ENCODE results near the gene PRAC2. TPM values are rescaled to one million over a fixed set of nuclear protein-coding genes. Genes with fewer than 3 reads are reported as not detected.
"Not testable (repeated sequence)": the region's sequence is repeated elsewhere in the genome, so short reads cannot be mapped to it uniquely, and the experiment has no call there.

The PRAC2 gene
- total RNA-seq, 5 donors from 2014 or later (not counting 1 experiment from before 2014, with no cell fraction given), result not detected

DNA sequence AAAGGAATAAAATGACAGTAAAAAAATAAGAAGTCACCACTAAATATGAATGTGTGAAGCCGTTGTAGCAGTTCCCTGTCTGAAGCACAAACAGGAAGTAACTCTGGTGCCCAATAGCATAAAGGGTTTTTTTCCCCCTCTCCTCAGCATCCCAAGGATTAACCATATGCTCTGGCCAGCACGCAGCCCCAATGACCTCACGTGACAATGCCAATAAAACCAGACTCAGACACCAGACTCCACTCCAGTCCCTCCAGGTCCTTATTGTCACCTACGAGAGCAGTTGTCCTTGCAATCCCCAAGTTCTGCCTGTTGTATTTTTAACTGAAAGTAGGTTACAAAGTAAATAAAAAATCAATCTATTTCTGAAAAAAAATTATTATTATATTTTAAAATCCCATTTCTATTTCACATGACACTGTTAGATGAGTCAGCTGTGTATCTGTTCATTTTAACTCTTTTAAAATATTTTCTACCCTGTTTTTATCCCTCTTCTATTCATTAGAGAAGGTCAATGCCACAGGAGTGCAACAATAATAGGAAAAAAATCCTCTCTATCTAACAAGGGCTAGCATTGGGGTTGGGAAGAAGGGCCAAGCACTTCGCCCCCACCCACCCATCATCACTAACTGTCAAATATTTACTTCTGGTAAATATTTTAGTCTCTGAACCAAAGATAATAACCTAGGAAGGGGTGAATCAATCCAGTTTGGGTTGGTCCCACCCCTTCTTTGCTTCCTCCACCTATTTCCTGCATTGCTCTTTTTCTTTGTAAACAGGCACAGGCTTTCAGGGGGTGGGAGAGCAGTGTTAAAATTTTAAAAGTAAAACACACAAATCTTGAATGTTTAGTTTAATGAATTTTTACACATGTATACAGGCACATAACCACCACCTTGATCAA is 7.2 kb upstream of the PRAC2 start:
- Mint-ChIP-seq H3K4me3 (no peak overlapping the region), H3K36me3 (no peaks in the 10 kb centered on the region), H3K27ac (no peak overlapping the region), H3K4me1 (peaks cover 16 to 22% (median 18%) of the 10 kb centered on the region in 3 donors), H3K27me3 (peaks cover 52 to 86% of the 10 kb centered on the region in 2 donors), H3K9me3 (no peaks in the 10 kb centered on the region)
- peaks cover 19 to 73% of the 10 kb centered on the region in 2 experiments for H3K27me3 ChIP-seq (replicated peaks in 1 of 2; ENCODE audit: control insufficient read depth in 2 of 2, extremely low read depth in 1 of 2, insufficient read depth in 2 of 2, low read length in 1 of 2)
- ChIA-PET CTCF (interaction anchor here in 1 of 2 donors (0.6 to 1.7 kb wide), 2 partner anchors 8 to 39 kb away, joined by 3 to 5 read pairs; no protein-coding TSS in a partner anchor), POLR2A (interaction anchor here in 1 of 2 donors (0.6 kb wide), 1 partner anchor 32 kb away, joined by 3 read pairs; no protein-coding TSS in a partner anchor)
- H3K9me3 ChIP-seq, result no peaks in the 10 kb centered on the region
- peaks cover 2 to 20% of the 10 kb centered on the region in 2 experiments for H3K4me1 ChIP-seq (ENCODE audit: control insufficient read depth in 1 of 2, extremely low read depth in 1 of 2, insufficient read depth in 2 of 2, low read length in 2 of 2)
- ATAC-seq (replicated peaks in 1 of 4) (peak in 1 of 4 experiments; percentile 41), DNase-seq (no peak)
- no peak overlapping the region for H3K4me3 ChIP-seq (ENCODE audit: control insufficient read depth in 1 of 2, extremely low read depth in 1 of 2, low read length in 1 of 2)
- 71% methylated on average over 1 of the region's 5 CpGs for WGBS (ENCODE audit: insufficient coverage)
- H3K36me3 ChIP-seq (ENCODE audit: control insufficient read depth in 2 of 2, extremely low read depth in 1 of 2, insufficient read depth in 1 of 2, low read length in 1 of 2), result no peaks in the 10 kb centered on the region
- no peak overlapping the region for H3K27ac ChIP-seq (ENCODE audit: low read length)

GRCh38 chr17:48716549-48716948 is 6.4 kb upstream of the PRAC2 start:
- not testable (repeated sequence) for H3K9me3 Mint-ChIP-seq; H3K27ac Mint-ChIP-seq; H3K36me3 ChIP-seq (ENCODE audit: control insufficient read depth in 2 of 2, extremely low read depth in 1 of 2, insufficient read depth in 1 of 2, low read length in 1 of 2); H3K9me3 ChIP-seq; DNase-seq; H3K36me3 Mint-ChIP-seq; H3K4me3 Mint-ChIP-seq; H3K27ac ChIP-seq (ENCODE audit: low read length); ATAC-seq (replicated peaks in 1 of 4); H3K4me3 ChIP-seq (ENCODE audit: control insufficient read depth in 1 of 2, extremely low read depth in 1 of 2, low read length in 1 of 2)
- peaks cover 17 to 76% of the 10 kb centered on the region in 2 experiments for H3K27me3 ChIP-seq (replicated peaks in 1 of 2; ENCODE audit: control insufficient read depth in 2 of 2, extremely low read depth in 1 of 2, insufficient read depth in 2 of 2, low read length in 1 of 2)
- ChIA-PET CTCF (interaction anchor here (0.7 to 1.1 kb wide), 4 partner anchors 10 to 313 kb away, joined by 3 read pairs; no protein-coding TSS in a partner anchor), POLR2A (interaction anchor here in 1 of 2 donors (0.6 kb wide), 1 partner anchor 32 kb away, joined by 3 read pairs; no protein-coding TSS in a partner anchor)
- H3K4me1 ChIP-seq (ENCODE audit: control insufficient read depth in 1 of 2, extremely low read depth in 1 of 2, insufficient read depth in 2 of 2, low read length in 2 of 2), result peaks cover 2 to 20% of the 10 kb centered on the region in 2 experiments
- H3K27me3 Mint-ChIP-seq, result peaks cover 52 to 86% of the 10 kb centered on the region in 2 donors
- H3K4me1 Mint-ChIP-seq, result peaks cover 16 to 22% (median 20%) of the 10 kb centered on the region in 3 donors
- no CpG with 5 or more reads among the region's 3 CpGs for WGBS (ENCODE audit: insufficient coverage)

DNA sequence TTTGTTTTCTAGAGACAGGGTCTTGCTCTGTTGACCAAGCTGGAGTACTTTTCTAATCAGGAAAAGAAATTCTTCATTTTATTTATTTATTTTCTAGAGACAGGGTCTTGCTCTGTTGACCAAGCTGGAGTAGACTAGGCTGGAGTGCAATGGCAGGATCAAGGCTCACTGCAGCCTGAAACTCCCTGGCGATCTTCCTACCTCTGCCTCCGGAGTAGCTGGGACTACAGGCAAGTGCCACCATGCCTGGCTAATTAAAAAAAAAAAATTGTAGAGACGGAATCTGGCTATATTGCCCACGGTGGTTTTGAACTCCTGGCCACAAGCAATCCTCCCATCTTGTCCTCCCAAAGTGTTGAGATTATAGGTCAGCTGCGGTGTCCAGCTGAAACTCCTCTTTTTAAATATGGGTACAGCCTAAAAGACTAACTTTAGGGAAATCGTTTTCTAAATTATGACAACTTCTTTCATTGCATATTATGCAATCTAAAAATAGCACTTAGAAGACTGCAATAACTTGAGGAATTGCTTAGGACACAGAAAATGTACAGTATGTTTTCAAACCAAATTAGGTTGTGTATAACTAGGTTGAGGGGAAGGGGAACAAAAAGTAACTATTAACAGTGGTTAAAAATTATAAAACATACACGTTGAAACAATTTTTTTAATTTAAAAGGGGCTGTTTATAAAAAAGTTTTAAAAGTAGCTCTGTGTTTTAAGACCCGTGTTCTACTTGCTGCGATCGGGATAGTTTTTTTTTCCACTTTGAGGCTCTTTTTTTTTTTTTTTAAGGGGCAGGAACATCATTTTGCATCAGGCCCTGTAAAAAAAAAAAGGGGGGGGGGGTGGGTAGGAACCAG is 5.4 kb upstream of the PRAC2 start:
- H3K27me3 ChIP-seq (replicated peaks in 1 of 2; ENCODE audit: control insufficient read depth in 2 of 2, extremely low read depth in 1 of 2, insufficient read depth in 2 of 2, low read length in 1 of 2), result peaks cover 23 to 83% of the 10 kb centered on the region in 2 experiments
- Mint-ChIP-seq H3K4me1 (peaks cover 16 to 22% (median 20%) of the 10 kb centered on the region in 3 donors), H3K27me3 (peaks cover 55 to 88% of the 10 kb centered on the region in 2 donors), H3K27ac (peak overlapping the region in 1 of 2 donors; percentile 70), H3K4me3 (peak overlapping the region in 1 of 3 donors; percentile 59), H3K36me3 (no peaks in the 10 kb centered on the region), H3K9me3 (no peaks in the 10 kb centered on the region)
- POLR2A ChIA-PET, result interaction anchor here (0.5 to 0.7 kb wide), 3 partner anchors 21 to 169 kb away, joined by 3 to 9 read pairs (median 3); no protein-coding TSS in a partner anchor
- peaks cover 2 to 23% of the 10 kb centered on the region in 2 experiments for H3K4me1 ChIP-seq (ENCODE audit: control insufficient read depth in 1 of 2, extremely low read depth in 1 of 2, insufficient read depth in 2 of 2, low read length in 2 of 2)
- CTCF ChIA-PET, result interaction anchor here (0.5 to 1.1 kb wide), 5 partner anchors 9 to 1150 kb away, joined by 3 to 6 read pairs (median 3); no protein-coding TSS in a partner anchor
- H3K36me3 ChIP-seq (ENCODE audit: control insufficient read depth in 2 of 2, extremely low read depth in 1 of 2, insufficient read depth in 1 of 2, low read length in 1 of 2), result no peaks in the 10 kb centered on the region
- no peak for ATAC-seq (replicated peaks in 1 of 4)
- no peak overlapping the region for H3K4me3 ChIP-seq (ENCODE audit: control insufficient read depth in 1 of 2, extremely low read depth in 1 of 2, low read length in 1 of 2)
- WGBS (ENCODE audit: insufficient coverage), result 7% methylated on average over 3 of the region's 10 CpGs
- no peak overlapping the region for H3K27ac ChIP-seq (ENCODE audit: low read length)
- no peak for DNase-seq
- H3K9me3 ChIP-seq, result no peaks in the 10 kb centered on the region

DNA sequence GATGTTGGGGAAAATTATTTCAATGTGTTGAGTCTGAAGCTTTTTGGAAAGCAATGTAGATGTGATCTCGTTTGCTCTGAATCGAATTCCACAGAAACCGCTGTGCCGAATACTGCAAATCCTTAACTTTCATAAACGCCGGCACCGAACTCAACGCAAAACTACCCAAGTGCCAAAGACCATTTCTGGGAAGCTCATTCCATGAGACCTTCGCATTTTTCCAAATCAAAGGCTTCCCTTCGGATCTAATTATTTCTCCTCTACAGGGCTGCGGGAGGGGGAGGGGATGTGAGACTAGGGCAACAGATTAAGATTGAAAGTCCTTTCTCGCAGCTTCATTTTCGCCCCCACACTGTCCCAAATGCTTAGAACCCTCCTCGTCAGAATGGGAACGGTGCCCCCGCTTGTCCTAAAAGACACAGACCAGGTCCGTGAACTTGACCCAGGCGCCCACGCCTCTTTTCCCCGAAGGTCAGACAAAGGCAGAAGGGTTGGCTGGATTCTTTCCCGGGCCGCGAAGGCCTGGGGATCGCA is 4.7 kb upstream of the PRAC2 start:
- ChIA-PET CTCF (interaction anchor here (0.5 to 0.7 kb wide), 2 partner anchors 30 to 1151 kb away, joined by 3 to 6 read pairs; no protein-coding TSS in a partner anchor), POLR2A (interaction anchor here in 1 of 2 donors (0.7 kb wide), 1 partner anchor 21 kb away, joined by 3 read pairs; no protein-coding TSS in a partner anchor)
- Histone ChIP-seq H3K36me3 (ENCODE audit: control insufficient read depth in 2 of 2, extremely low read depth in 1 of 2, insufficient read depth in 1 of 2, low read length in 1 of 2) (no peaks in the 10 kb centered on the region), H3K9me3 (no peaks in the 10 kb centered on the region), H3K27ac (ENCODE audit: low read length) (no peak overlapping the region), H3K4me1 (ENCODE audit: control insufficient read depth in 1 of 2, extremely low read depth in 1 of 2, insufficient read depth in 2 of 2, low read length in 2 of 2) (peaks cover 2 to 30% of the 10 kb centered on the region in 2 experiments), H3K27me3 (replicated peaks in 1 of 2; ENCODE audit: control insufficient read depth in 2 of 2, extremely low read depth in 1 of 2, insufficient read depth in 2 of 2, low read length in 1 of 2) (peaks cover 23 to 83% of the 10 kb centered on the region in 2 experiments), H3K4me3 (ENCODE audit: control insufficient read depth in 1 of 2, extremely low read depth in 1 of 2, low read length in 1 of 2) (peak overlapping the region in 1 of 2 donors; percentile 48)
- no peak for ATAC-seq (replicated peaks in 1 of 4)
- Mint-ChIP-seq H3K36me3 (no peaks in the 10 kb centered on the region), H3K27ac (no peak overlapping the region), H3K4me1 (peaks cover 19 to 26% (median 25%) of the 10 kb centered on the region in 3 donors), H3K9me3 (no peaks in the 10 kb centered on the region), H3K27me3 (peaks cover 54 to 89% of the 10 kb centered on the region in 2 donors), H3K4me3 (peak overlapping the region in 1 of 3 donors; percentile 59)
- 7% methylated on average over 6 of the region's 24 CpGs for WGBS (ENCODE audit: insufficient coverage)
- peak in 1 of 35 experiments; percentile 24 for DNase-seq

- Mint-ChIP-seq H3K36me3 (no peaks in the 10 kb centered on the region), H3K4me1 (peaks cover 26 to 33% (median 32%) of the 10 kb centered on the region in 3 donors), H3K9me3 (no peaks in the 10 kb centered on the region), H3K27me3 (peaks cover 54 to 89% of the 10 kb centered on the region in 2 donors), H3K27ac (no peak overlapping the region), H3K4me3 (peak overlapping the region in 2 of 3 donors; percentile 17 to 59)
- Histone ChIP-seq H3K9me3 (no peaks in the 10 kb centered on the region), H3K27ac (ENCODE audit: low read length) (no peak overlapping the region), H3K4me3 (ENCODE audit: control insufficient read depth in 1 of 2, extremely low read depth in 1 of 2, low read length in 1 of 2) (peak overlapping the region in 1 of 2 donors; percentile 48), H3K36me3 (ENCODE audit: control insufficient read depth in 2 of 2, extremely low read depth in 1 of 2, insufficient read depth in 1 of 2, low read length in 1 of 2) (no peaks in the 10 kb centered on the region), H3K27me3 (replicated peaks in 1 of 2; ENCODE audit: control insufficient read depth in 2 of 2, extremely low read depth in 1 of 2, insufficient read depth in 2 of 2, low read length in 1 of 2) (peaks cover 23 to 82% of the 10 kb centered on the region in 2 experiments), H3K4me1 (ENCODE audit: control insufficient read depth in 1 of 2, extremely low read depth in 1 of 2, insufficient read depth in 2 of 2, low read length in 2 of 2) (peaks cover 5 to 37% of the 10 kb centered on the region in 2 experiments)
- ChIA-PET POLR2A (no interaction called here), CTCF (interaction anchor here (0.6 to 0.7 kb wide), 2 partner anchors 95 to 1152 kb away, joined by 6 to 8 read pairs; no protein-coding TSS in a partner anchor)
- DNase-seq, result peak in 1 of 35 experiments; percentile 30
- peak in 3 of 4 experiments; percentile 30 to 54 (median 38) for ATAC-seq (replicated peaks in 1 of 4)
- WGBS (ENCODE audit: insufficient coverage), result 9% methylated on average over 65 of the region's 80 CpGs
These were observed 4.0 kb upstream of the PRAC2 start for GRCh38 chr17:48718761-48719641.

Measured in T-cell (primary cell).